MV-4-11 (cell line): ENCODE data around the gene JOSD2.

Experiments used
- DNase-seq: peaks from one replicate; lab custom pipeline; 2025; lab: John Stamatoyannopoulos, UW

The JOSD2 gene

GRCh38 chr19:50495020-50495531 is 15.9 kb downstream of the JOSD2 start:
- DNase-seq: no peak

- no peak for DNase-seq
Observed at GRCh38 chr19:50494186-50495019, 16.6 kb downstream of the JOSD2 start.

GRCh38 chr19:50493171-50493570 is 17.8 kb downstream of the JOSD2 start:
- no peak for DNase-seq

GRCh38 chr19:50492303-50493052 is 18.5 kb downstream of the JOSD2 start:
- peak; percentile 57 for DNase-seq

GRCh38 chr19:50490991-50491472 is 20.0 kb downstream of the JOSD2 start:
- DNase-seq: no peak

GRCh38 chr19:50490411-50490811 is 20.6 kb downstream of the JOSD2 start:
- DNase-seq: no peak

GRCh38 chr19:50489461-50490011 is 21.5 kb downstream of the JOSD2 start:
- no peak for DNase-seq

- peak; percentile 85 for DNase-seq
Observed at GRCh38 chr19:50488389-50489194, 22.4 kb downstream of the JOSD2 start.

GRCh38 chr19:50486823-50487515 is 24.0 kb downstream of the JOSD2 start:
- peak; percentile 82 for DNase-seq

GRCh38 chr19:50485284-50485955 is 25.6 kb downstream of the JOSD2 start:
- DNase-seq: no peak

- DNase-seq: no peak
Observed at GRCh38 chr19:50482916-50483315, 28.1 kb downstream of the JOSD2 start.

- DNase-seq: no peak
Observed at GRCh38 chr19:50482271-50482855, 28.6 kb downstream of the JOSD2 start.

- DNase-seq: no peak
Observed at GRCh38 chr19:50481351-50482149, 29.4 kb downstream of the JOSD2 start.

- DNase-seq: no peak
Observed at GRCh38 chr19:50480281-50481111, 30.5 kb downstream of the JOSD2 start.

- no peak for DNase-seq
Observed at GRCh38 chr19:50479761-50480251, 31.2 kb downstream of the JOSD2 start.

- DNase-seq: no peak
Observed at GRCh38 chr19:50478901-50479715, 31.9 kb downstream of the JOSD2 start.
